CD4-positive, CD25-positive, alpha-beta regulatory T cell (primary cell): Measurements from ENCODE around the gene TCF4. TPM values are rescaled to one million over a fixed set of nuclear protein-coding genes. Genes with fewer than 3 reads are reported as not detected.

Source experiments
- ATAC-seq, 2 donors: fragments of 150-1000 bp; cut with Tn5 transposase; one replicate each; pipeline ENCODE4 v1.10.0; 2021; ENCODE audit warnings: low read depth in 2 of 2, moderate number of reproducible peaks in 2 of 2, moderate library complexity in 1 of 2
- DNase-seq, 3 donors: peaks; one replicate each; pipeline versions ENCODE4 v3.0.0 to v3.0.0-alpha.2; 2012 to 2022; ENCODE audit warnings: mixed read lengths in 1 of 3
- H3K27ac ChIP-seq: one replicate; pipeline ENCODE4 v1.7.0; 2013; ENCODE audit warnings: mild to moderate bottlenecking, low read length; ENCODE audit not compliant: insufficient read depth, poor library complexity, severe bottlenecking
- H3K27me3 ChIP-seq: one replicate; pipeline ENCODE4 v1.7.0; 2013; ENCODE audit warnings: low read length; ENCODE audit not compliant: control insufficient read depth, insufficient read depth
- H3K36me3 ChIP-seq: one replicate; pipeline ENCODE4 v1.7.0; 2013; ENCODE audit warnings: mild to moderate bottlenecking, low read length, moderate library complexity; ENCODE audit not compliant: control insufficient read depth, insufficient read depth
- H3K4me1 ChIP-seq: 2 replicates; pipeline ENCODE4 v1.7.0; 2013; ENCODE audit warnings: mild to moderate bottlenecking, low read length; ENCODE audit not compliant: insufficient read depth, control insufficient read depth, poor library complexity, severe bottlenecking
- H3K4me3 ChIP-seq: one replicate; pipeline ENCODE4 v1.7.0; 2013; ENCODE audit warnings: low read depth, mild to moderate bottlenecking, low read length, moderate library complexity
- H3K9me3 ChIP-seq, 2 experiments: 1 replicate in 1 of 2; 2 replicates in 1 of 2; pipeline ENCODE4 v1.7.0; 2013; ENCODE audit warnings: low read length in 2 of 2, mild to moderate bottlenecking in 1 of 2, moderate library complexity in 1 of 2; ENCODE audit not compliant: control insufficient read depth in 2 of 2
- H3K27ac Mint-ChIP-seq, 3 donors: one replicate each; pipeline ENCODE4 v1.8.0; 2020 to 2022; ENCODE audit warnings: mild to moderate bottlenecking in 3 of 3, mixed read lengths in 3 of 3, moderate library complexity in 2 of 3
- H3K27me3 Mint-ChIP-seq: one replicate; pipeline ENCODE4 v1.8.0; 2022; ENCODE audit warnings: mild to moderate bottlenecking, mixed read lengths
- H3K36me3 Mint-ChIP-seq: one replicate; pipeline ENCODE4 v1.8.0; 2020; ENCODE audit warnings: mixed read lengths
- H3K4me1 Mint-ChIP-seq, 4 donors: one replicate each; pipeline ENCODE4 v1.8.0; 2020 to 2022; ENCODE audit warnings: mixed read lengths in 4 of 4, mild to moderate bottlenecking in 1 of 4
- H3K4me3 Mint-ChIP-seq, 4 donors: one replicate each; pipeline ENCODE4 v1.8.0; 2020 to 2022; ENCODE audit warnings: mild to moderate bottlenecking in 4 of 4, mixed read lengths in 4 of 4, moderate library complexity in 3 of 4
- H3K9me3 Mint-ChIP-seq, 7 donors: one replicate each; pipeline ENCODE4 v1.8.0; 2020 to 2022; ENCODE audit warnings: mixed read lengths in 7 of 7, mild to moderate bottlenecking in 3 of 7, moderate library complexity in 2 of 7
- polyA plus RNA-seq, 4 donors: library from polyadenylated mRNA; unstranded; fragments of 300-500 nt; fragmentation: Illumina TruSeq; gene quantifications; one replicate each; pipeline ENCODE4 v1.2.3, GENCODE V29; 2021
- total RNA-seq: library from RNA; stranded (reverse); gene quantifications from one replicate; pipeline ENCODE4 v1.2.3, GENCODE V29; 2022

Gene TCF4
- total and polyA plus RNA-seq, 5 donors from 2014 or later: 0.06 to 2.4 (median 0.92) TPM

- H3K27me3 ChIP-seq: no peaks in the 10 kb centered on the region
Measured at GRCh38 chr18:55419947-55420664, 167.9 kb downstream of the TCF4 start.

GRCh38 chr18:55419132-55419946 is 168.7 kb downstream of the TCF4 start:
- no peaks in the 10 kb centered on the region for H3K36me3 Mint-ChIP-seq
- no peak overlapping the region for H3K27ac Mint-ChIP-seq
- no peak overlapping the region for H3K4me3 Mint-ChIP-seq
- no peaks in the 10 kb centered on the region for H3K27me3 Mint-ChIP-seq
- H3K4me3 ChIP-seq: no peak overlapping the region
- H3K27me3 ChIP-seq: no peaks in the 10 kb centered on the region
- H3K9me3 ChIP-seq: no peaks in the 10 kb centered on the region
- no peaks in the 10 kb centered on the region for H3K4me1 ChIP-seq
- DNase-seq: no peak
- no peaks in the 10 kb centered on the region for H3K36me3 ChIP-seq
- H3K4me1 Mint-ChIP-seq: peaks cover 0 to 4% (median 0%) of the 10 kb centered on the region in 4 donors
- peaks cover 0 to 2% (median 0%) of the 10 kb centered on the region in 7 donors for H3K9me3 Mint-ChIP-seq
- no peak for ATAC-seq
- no peak overlapping the region for H3K27ac ChIP-seq

More at GRCh38 chr18:55419947-55420664, 167.9 kb downstream of the TCF4 start:
- no peaks in the 10 kb centered on the region for H3K9me3 ChIP-seq
- no peak overlapping the region for H3K4me3 Mint-ChIP-seq
- H3K9me3 Mint-ChIP-seq: peaks cover 0 to 2% (median 0%) of the 10 kb centered on the region in 7 donors
- H3K27me3 Mint-ChIP-seq: no peaks in the 10 kb centered on the region
- H3K4me3 ChIP-seq: no peak overlapping the region
- no peak overlapping the region for H3K27ac Mint-ChIP-seq
- no peak for DNase-seq
- H3K4me1 ChIP-seq: no peaks in the 10 kb centered on the region
- H3K4me1 Mint-ChIP-seq: peaks cover 0 to 4% (median 0%) of the 10 kb centered on the region in 4 donors
- no peaks in the 10 kb centered on the region for H3K36me3 Mint-ChIP-seq
- H3K36me3 ChIP-seq: no peaks in the 10 kb centered on the region
- no peak for ATAC-seq
- H3K27ac ChIP-seq: no peak overlapping the region

- H3K4me1 Mint-ChIP-seq: peaks cover 0 to 4% (median 0%) of the 10 kb centered on the region in 4 donors
- DNase-seq (no peak), ATAC-seq (no peak)
- H3K27me3 Mint-ChIP-seq: no peaks in the 10 kb centered on the region
- Histone ChIP-seq H3K4me3 (no peak overlapping the region), H3K36me3 (no peaks in the 10 kb centered on the region), H3K27me3 (no peaks in the 10 kb centered on the region), H3K4me1 (no peaks in the 10 kb centered on the region), H3K9me3 (no peaks in the 10 kb centered on the region), H3K27ac (no peak overlapping the region)
- no peak overlapping the region for H3K4me3 Mint-ChIP-seq
- no peaks in the 10 kb centered on the region for H3K36me3 Mint-ChIP-seq
- no peak overlapping the region for H3K27ac Mint-ChIP-seq
- peaks cover 0 to 2% (median 0%) of the 10 kb centered on the region in 7 donors for H3K9me3 Mint-ChIP-seq
Measured at GRCh38 chr18:55418439-55418838, 169.6 kb downstream of the TCF4 start.

GRCh38 chr18:55416791-55417190 is 171.2 kb downstream of the TCF4 start:
- Histone ChIP-seq H3K36me3 (no peaks in the 10 kb centered on the region), H3K4me1 (no peaks in the 10 kb centered on the region), H3K27me3 (no peaks in the 10 kb centered on the region), H3K27ac (no peak overlapping the region), H3K9me3 (no peaks in the 10 kb centered on the region), H3K4me3 (no peak overlapping the region)
- Mint-ChIP-seq H3K4me3 (no peak overlapping the region), H3K9me3 (peaks cover 0 to 4% (median 0%) of the 10 kb centered on the region in 7 donors), H3K27me3 (no peaks in the 10 kb centered on the region), H3K36me3 (no peaks in the 10 kb centered on the region), H3K27ac (no peak overlapping the region), H3K4me1 (peaks cover 0 to 4% (median 0%) of the 10 kb centered on the region in 4 donors)
- ATAC-seq: no peak
- no peak for DNase-seq

GRCh38 chr18:55415258-55415871 is 172.6 kb downstream of the TCF4 start:
- ATAC-seq: peak; percentile 58 to 71
- Mint-ChIP-seq H3K4me3 (no peak overlapping the region), H3K9me3 (peaks cover 0 to 4% (median 0%) of the 10 kb centered on the region in 7 donors), H3K36me3 (no peaks in the 10 kb centered on the region), H3K27ac (no peak overlapping the region), H3K4me1 (peaks cover 0 to 4% (median 0%) of the 10 kb centered on the region in 4 donors), H3K27me3 (no peaks in the 10 kb centered on the region)
- H3K36me3 ChIP-seq: no peaks in the 10 kb centered on the region
- H3K4me3 ChIP-seq: no peak overlapping the region
- no peaks in the 10 kb centered on the region for H3K27me3 ChIP-seq
- H3K9me3 ChIP-seq: no peaks in the 10 kb centered on the region
- no peak overlapping the region for H3K27ac ChIP-seq
- H3K4me1 ChIP-seq: no peaks in the 10 kb centered on the region
- peak; percentile 18 to 77 (median 42) for DNase-seq

- Mint-ChIP-seq H3K4me1 (peaks cover 0 to 4% (median 0%) of the 10 kb centered on the region in 4 donors), H3K27me3 (no peaks in the 10 kb centered on the region), H3K9me3 (peaks cover 0 to 4% (median 0%) of the 10 kb centered on the region in 7 donors), H3K4me3 (no peak overlapping the region), H3K27ac (peak overlapping the region in 1 of 3 donors; percentile 66), H3K36me3 (no peaks in the 10 kb centered on the region)
- ATAC-seq: no peak
- Histone ChIP-seq H3K4me3 (no peak overlapping the region), H3K4me1 (no peaks in the 10 kb centered on the region), H3K27me3 (no peaks in the 10 kb centered on the region), H3K9me3 (no peaks in the 10 kb centered on the region), H3K36me3 (no peaks in the 10 kb centered on the region), H3K27ac (no peak overlapping the region)
- no peak for DNase-seq
Measured at GRCh38 chr18:55414475-55414874, 173.5 kb downstream of the TCF4 start.

- no peaks in the 10 kb centered on the region for H3K9me3 ChIP-seq
- Mint-ChIP-seq H3K27ac (no peak overlapping the region), H3K4me3 (no peak overlapping the region), H3K4me1 (no peaks in the 10 kb centered on the region), H3K36me3 (no peaks in the 10 kb centered on the region), H3K9me3 (peaks cover 0 to 4% (median 0%) of the 10 kb centered on the region in 7 donors), H3K27me3 (no peaks in the 10 kb centered on the region)
- no peak for DNase-seq
- ATAC-seq: no peak
- H3K27ac ChIP-seq: no peak overlapping the region
- H3K36me3 ChIP-seq: no peaks in the 10 kb centered on the region
- no peaks in the 10 kb centered on the region for H3K4me1 ChIP-seq
- H3K4me3 ChIP-seq: no peak overlapping the region
- H3K27me3 ChIP-seq: no peaks in the 10 kb centered on the region
Measured at GRCh38 chr18:55413474-55413873, 174.5 kb downstream of the TCF4 start.
